ENCODE results near the gene SCML2.
"Not testable (repeated sequence)": the region's sequence is repeated elsewhere in the genome, so short reads cannot be mapped to it uniquely, and the experiment has no call there.

Gene SCML2

DNA sequence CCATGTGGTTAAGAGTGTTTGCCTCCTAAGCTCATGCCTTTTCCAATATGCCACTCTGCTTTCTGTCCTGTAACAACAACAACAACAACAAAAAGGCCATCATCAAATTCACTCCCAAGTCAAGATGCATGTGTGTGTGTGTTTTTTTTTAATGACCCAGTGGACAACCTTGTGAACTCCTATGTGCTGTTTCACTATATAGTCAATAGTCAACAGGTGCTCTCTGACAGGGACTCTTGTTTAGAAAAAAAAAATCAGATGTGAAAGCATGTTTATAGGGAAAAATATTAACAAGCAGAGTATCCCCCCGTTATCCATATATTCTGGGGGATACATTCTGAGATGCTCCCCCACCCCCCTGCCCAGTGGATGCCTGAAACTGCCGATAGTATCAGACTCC lies 83.2 kb downstream of the SCML2 start:
- no peak for DNase-seq

DNA sequence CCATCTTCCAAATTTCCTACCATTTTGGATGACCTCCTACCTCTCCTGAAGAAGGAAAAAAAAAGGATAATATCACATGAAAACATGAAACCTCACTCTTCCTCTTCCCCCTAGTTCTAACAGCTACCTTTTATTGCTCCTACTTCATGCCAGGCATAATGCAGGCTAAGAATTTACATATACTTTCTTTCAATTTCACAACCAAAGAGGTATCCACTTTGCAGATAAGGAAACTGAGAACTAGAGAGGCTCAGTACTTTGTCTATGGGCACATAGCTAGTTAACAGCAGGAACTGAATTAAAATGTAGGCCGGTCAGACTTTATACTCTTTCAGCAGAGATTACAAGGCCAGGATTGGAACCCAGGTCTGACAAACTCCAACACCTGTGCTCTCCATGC lies 99.4 kb downstream of the SCML2 start:
- DNase-seq, result no peak

DNA sequence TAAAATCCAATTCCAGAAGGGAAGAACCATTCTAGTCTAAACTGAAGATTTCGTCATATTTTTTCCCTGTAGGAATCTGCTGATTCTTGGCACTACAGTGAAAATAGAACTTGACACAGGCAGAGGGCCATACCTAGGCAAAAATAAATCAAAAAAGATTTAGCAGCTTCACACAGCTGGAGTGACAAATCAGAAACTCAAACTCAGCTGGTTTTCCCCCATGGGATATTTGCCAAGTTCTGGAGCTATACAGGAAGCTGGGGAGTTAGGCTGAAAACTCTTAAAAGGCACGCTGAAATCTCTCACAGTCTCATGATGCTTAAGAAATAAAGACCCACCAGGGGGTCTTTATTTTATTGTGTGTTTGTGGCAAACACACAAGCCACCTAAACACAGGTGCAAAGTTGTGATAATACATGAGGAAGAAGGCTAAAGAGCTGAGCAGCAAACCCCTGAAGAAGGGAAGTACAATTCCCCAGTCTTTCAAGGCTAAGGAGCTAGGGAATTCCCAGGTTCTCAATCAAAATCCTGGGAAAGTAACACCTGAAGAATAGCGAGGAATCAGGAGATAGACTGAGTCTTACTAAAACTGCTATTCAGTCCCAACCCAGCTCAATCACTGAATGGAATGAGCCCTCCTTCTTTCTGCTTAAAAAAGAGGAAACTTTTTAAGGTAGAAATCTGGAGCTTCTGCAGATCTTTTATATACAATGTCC lies 101.7 kb downstream of the SCML2 start:
- DNase-seq, result no peak

DNA sequence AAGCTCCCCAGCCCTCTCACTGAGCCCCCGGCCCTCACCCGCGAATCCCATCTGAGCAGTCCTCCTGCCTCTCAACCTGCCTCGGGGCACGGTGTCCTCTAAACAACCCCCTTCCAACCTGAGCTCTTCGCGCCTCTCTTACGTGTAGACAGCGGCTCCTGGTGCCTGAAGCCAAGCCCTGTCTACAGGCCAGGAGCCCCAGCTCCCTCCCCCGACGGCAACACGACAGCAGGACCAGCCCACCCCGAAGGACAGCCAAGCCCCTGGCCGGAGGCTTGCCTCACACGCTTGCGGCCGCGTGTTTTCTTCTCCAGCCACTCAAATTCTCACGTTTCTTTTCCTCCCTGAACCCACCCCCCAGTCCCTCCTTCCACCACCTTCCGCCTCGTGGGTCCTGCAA lies 124.8 kb downstream of the SCML2 start:
- not testable (repeated sequence) for DNase-seq

GRCh38 chrX:18228069-18228468 lies 126.4 kb downstream of the SCML2 start:
- DNase-seq, result no peak

GRCh38 chrX:18227458-18227857 lies 127.0 kb downstream of the SCML2 start:
- no peak for DNase-seq

DNA sequence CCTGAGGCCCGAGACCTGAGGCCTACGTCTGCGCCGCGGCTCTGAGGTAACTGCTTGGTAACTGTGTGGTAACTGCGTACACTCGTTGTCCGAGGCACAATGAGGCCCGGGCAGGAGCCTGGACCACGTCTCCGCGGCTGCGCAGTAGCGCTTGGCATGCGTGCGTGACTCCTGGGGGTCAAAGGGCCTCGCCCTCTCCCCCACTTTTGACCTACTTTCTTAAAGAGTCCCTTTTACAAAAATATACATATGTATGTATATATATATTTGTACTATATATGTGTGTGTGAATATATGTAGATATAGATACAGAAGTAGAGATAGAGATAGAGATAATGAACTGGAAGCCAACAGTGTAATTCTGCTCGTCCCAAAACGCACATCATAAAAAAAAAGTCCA lies 133.7 kb downstream of the SCML2 start, which contains the start of gene BEND2:
BEND2 (minus strand) TSS at position 101 of the 400 bp plus-strand sequence. CDS start 136 bp downstream, outside the sequence.
- DNase-seq, result no peak

- DNase-seq, result no peak
Measured at GRCh38 chrX:18210470-18210869, 144.0 kb downstream of the SCML2 start.

GRCh38 chrX:18206657-18207056 lies 147.8 kb downstream of the SCML2 start:
- no peak for DNase-seq

DNA sequence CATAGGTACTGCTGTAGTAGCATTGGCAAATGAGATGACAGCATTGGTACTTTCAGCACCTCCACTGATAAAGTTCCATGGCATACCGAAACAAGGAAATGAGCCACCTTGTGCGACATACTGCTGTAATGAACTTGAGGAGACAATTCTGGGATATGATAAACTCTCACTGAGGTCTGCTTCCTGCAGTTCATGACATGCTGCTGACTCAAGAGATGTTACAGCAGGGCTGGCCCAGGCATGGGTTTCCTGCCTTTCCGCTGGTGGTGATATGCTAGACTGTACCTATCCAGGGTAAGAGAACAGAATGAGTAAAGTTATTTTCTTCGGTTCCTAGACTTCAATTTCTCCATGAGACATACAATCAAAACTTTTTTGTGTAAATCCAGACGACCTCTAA lies 150.9 kb downstream of the SCML2 start:
- no peak for DNase-seq

DNA sequence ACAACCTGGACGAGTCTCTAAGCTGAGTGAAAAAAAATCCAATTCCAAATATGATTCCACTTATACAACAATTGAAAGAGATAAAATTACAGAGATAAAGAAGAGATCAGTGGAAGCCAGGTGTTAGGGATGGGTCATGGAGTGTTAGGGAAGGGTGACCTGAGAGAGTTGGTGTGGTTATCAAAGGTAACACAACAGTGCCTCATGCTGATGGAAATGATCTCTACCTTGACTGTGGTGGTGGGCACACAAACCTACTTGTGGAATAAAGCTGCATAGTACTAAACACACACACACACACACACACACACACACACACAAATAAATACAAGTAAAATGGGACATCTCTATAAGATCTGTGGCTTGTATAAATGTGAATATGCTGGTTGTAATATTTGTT lies 159.8 kb downstream of the SCML2 start:
- no peak for DNase-seq

Measured in activated CD8-positive, alpha-beta memory T cell treated with anti-CD3 and anti-CD28 coated beads for 24 hours (primary cell).